HG03135 (cell line): Measurements from ENCODE around the gene ZNF529.
"Not testable (repeated sequence)": the region's sequence is repeated elsewhere in the genome, so short reads cannot be mapped to it uniquely, and the experiment has no call there.

Experiments
- ATAC-seq: cut with Tn5 transposase; IDR thresholded peaks from one replicate; pipeline ENCODE4 v1.9.1; 2021; ENCODE audit warnings: mild to moderate bottlenecking, moderate library complexity; ENCODE audit not compliant: unreplicated experiment

Gene ZNF529

DNA sequence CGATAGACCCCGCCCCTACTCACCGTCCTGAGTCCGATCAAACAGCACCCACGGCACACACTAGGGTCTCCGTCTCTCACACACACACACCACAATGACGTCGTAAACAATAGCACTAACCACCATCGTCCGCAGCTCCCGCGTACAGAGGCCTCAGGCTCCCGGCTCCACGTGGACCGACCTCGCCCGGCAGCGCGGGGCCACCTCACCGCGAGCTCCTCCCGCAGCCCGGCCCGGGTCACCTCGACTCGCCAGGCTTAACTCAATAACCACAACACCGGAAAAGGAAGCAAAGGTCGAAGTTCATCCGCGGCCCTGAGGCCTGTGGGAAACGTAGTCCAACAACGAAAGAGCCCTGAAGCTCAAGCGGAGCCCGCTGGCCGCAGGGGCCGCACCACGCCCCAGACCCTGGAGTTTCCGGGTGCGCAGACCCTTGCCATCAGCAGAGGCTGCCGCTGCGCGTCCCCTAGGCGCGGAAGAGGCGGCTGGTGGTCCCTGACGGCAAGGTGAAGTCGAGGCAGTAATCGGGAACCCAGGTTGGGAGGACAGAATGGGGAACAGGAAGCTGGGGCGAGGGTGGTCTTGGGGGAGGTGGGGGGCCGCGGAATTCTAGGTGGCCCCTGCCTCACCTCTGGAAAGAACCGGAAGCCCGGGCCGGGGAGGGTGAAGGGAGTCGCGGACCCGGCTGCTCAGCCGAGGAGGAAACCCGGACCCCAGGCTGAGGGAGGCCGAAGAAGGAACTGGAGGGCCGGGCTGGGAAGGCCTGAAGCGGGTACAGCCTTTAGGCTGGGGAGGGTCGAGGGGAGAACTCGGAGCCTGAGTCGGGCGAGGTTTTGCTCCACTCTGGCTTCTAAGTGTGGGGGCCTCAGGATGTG lies at the start of gene ZNF529:
ZNF529 (minus strand) TSS at position 273 of the 875 bp plus-strand sequence. CDS start 946 bp downstream, outside the sequence.
- ATAC-seq: peak; percentile 91

DNA sequence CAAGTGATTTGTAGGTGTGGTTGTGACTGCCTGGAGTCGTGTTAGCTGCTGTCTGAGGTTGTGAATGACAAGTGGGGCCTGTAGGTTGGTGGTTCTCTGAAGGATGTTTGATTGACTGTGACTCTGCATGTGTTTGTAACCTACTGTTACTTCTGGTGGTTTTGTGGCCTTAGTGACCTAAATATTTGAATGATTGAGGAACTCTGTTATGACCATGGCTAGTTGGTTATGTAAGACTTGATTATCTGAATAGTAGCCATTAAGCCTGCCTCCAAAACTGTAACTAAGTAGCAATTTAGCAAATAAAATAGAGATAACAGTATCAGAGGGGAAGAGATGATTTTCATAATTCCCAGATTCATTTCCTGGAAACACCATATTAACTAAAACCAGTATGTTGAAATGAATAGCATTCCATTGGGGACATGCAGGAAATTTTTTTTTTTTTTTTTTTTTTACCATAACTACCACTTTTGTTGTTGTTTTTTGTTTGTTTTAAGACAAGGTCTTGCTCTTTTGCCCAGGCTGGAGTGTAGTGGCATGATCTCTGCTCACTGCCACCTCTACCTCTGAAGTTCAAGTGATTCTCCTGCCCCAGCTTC lies 32.9 kb upstream of the ZNF529 start:
- peak; percentile 10 for ATAC-seq

DNA sequence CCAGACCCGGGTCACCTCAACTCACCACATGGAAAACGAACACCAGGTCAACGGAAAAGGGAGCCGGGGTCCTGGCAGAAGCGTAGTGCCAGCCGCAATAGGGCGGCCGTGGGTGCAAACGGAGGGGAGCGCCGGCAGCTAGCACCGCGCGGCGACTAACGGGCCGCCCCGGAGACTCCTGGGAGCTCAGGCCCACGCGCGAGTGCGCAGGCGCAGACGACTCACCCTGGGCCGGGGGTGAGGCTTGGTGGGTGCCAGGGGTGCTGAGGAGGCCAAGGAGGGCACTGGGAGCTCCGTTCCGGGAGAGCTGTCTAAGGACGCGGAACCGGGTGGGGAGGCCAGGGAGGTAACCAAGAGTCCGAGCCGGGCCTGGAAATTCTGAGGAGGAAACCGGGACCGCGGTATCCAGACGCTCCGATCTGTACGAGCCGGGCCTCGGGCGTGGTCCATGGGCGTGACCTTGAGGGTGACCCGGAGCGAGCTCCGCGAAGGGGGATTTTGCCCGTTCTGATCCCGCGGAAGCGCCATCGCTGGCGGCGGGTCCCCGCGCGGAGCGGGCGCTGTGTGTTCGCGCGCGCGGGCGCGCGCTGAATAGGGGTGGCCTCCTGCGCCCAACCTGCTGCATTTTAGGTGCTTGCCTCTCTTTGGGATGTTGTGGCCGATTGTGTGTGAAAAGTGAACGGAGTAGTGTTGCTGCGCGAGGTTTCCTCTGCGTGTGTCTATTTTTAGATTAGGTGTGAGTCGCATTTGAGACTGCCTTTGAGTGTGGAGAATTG lies 32.2 kb upstream of the ZNF529 start, which contains the start of gene ZNF382:
ZNF382 (plus strand) TSS at position 213 of the 776 bp plus-strand sequence. CDS start 4,602 bp downstream, outside the sequence.
- peak; percentile 62 for ATAC-seq

DNA sequence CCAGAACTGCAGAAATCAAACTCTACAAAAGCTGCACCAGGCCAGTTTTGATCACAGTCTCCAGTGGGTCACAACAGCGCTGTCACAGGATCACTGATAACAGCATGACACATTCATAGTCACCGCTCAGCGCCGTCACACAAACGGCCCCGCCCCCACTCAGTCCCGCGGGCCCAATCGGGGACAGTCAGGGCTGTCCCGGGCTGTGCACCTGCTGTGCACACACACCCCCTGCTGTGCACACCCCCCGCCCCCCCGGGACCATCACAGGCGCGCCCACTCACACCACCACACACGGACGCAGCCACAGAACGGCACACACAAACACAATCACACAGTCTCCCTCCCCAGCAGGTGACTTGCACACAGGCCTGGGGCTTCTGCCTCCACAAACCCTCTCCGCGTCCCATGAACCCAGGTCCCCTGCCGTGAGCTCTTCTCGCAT lies 31.6 kb upstream of the ZNF529 start:
- ATAC-seq: peak; percentile 68

GRCh38 chr19:36602681-36603080 lies 29.6 kb upstream of the ZNF529 start:
- ATAC-seq: not testable (repeated sequence)

DNA sequence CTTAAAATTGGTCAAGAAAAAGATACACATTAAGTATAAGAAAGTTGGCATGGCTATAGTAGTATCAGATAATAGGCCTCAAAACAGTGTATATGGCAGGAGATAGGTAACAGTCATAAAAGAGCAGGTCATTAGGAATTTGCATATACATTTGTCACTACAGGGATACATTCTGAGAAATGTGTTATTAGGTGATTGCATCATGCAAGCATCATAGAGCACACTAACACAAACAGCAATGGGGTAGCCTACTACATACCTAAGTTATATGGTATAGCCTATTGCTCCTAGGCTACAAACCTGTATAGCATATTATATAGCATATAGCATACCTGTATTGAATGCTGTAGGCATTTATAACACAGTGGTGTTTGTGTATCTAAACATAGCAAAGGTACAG lies 6.2 kb upstream of the ZNF529 start:
- no peak for ATAC-seq

GRCh38 chr19:36577271-36577996 lies 4.3 kb upstream of the ZNF529 start:
- no peak for ATAC-seq

GRCh38 chr19:36574741-36575140 lies 1.6 kb upstream of the ZNF529 start:
- ATAC-seq: no peak

DNA sequence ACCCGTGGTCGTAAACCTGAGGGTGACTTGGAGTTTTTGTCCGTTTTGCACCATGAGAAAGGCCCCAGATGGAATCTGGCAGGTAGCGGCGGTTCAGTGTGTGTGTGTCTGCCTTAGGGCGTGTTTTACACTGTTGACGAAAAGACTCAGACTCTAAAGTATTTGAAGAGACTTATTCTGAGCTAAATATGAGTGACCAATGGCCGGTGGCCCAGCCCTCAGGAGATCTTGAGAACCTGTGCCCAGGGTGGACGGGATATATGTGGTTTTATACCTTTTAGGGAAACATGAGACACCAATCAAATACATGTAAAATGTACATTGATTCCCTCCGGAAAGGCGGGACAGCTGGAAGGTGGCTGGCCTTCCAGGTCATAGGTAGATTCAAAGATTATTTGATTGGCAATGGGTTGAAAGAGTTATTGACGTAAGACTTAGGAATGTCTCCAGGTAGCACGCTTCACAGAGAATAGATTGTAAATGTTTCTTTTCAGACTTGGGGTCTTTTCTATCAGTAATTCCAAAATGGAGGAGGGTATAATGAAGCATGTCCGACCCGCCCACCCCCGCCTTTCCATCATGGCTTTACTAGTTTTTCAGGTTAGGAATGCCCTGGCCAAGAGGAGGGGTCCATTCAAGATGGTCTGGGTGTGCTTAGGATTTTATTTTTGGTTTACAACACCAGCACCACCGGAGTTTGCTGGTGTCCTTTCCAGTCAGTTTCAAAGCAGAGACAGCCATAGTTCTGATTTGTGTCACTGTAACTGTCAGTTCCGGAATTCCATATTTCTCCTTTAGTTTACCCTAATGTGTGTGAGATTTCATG lies 1.0 kb upstream of the ZNF529 start:
- peak; percentile 16 for ATAC-seq

DNA sequence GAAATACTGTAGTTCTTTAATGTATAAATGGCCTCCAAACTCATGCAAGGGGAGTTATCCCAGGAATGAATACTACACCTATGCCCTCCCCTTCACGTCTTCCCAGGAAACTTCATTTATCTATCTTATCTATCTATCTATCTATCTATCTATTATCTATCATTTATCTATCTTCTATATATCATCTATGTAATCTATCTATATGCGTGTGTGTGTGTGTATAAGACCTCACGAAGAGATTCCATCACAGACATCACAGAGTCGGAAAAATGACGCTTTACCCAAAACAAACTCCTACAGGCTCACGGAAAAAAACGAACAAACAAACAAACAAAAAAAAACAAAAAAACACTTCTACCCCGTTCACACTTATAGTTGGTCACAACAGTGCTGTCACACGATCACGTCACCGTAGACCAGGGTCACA lies 486 bp downstream of the ZNF529 start:
- no peak for ATAC-seq

DNA sequence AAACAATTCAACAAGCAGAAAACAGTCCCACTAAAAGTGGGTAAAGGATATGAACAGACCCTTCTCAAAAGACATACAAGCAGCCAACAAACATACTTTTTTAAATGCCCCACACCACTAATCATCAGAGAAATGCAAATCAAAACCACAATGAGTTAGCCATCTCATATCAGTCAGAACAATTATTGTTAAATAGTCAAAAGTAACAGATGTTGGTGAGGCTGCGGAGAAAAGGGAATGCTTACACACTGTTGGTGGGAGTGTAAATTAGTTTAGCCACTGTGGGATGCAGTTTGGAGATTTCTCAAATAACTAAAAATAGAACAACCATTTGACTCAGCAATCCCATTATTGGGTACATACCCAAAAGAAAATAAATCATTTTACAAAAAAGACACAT lies 8.7 kb downstream of the ZNF529 start:
- ATAC-seq: no peak

- no peak for ATAC-seq
These were observed 25.9 kb downstream of the ZNF529 start for GRCh38 chr19:36547001-36547732.

GRCh38 chr19:36528921-36529518 lies 44.1 kb downstream of the ZNF529 start:
- ATAC-seq: no peak

DNA sequence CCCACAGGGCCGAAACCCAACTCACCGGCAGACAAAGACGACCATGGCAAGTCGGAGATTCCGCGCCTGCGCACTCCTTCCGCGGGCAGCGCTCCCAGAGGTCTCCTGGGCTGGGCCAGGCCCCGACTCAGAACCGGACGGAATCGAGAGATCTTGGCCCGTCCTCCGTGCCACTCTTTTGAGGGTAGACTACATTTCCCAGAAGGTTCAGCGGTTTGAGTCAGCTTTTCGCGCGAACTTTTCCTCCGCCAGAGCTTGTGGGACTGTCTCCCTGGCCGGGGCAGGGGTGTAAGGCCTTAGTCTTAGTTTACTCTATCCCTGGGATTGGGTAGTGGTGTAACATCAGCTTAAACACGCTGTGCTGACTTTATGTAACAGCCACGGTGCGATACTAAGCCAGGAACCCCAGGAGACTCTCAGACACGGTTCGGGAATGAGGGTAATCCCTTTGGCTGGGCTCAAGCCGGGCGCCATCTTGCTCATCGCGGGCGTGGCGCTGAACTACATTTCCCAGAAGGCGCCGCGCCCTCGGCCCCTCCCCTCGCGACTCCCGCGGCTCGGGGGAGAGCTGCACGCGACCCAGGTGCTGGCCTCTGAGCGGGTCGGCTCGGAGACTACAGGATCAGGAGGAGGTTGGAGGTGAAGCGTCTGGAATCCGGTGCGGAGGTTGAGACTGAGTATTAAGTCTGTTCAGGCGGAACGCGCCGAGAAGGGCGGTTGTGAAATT lies 44.7 kb downstream of the ZNF529 start, which contains the start of gene ZNF260:
ZNF260 (minus strand) TSS at position 78 of the 727 bp plus-strand sequence. CDS start 13,033 bp downstream, outside the sequence.
- peak; percentile 87 for ATAC-seq

- no peak for ATAC-seq
These were observed 45.3 kb downstream of the ZNF529 start for GRCh38 chr19:36527873-36528193.

GRCh38 chr19:36527341-36527740 lies 45.8 kb downstream of the ZNF529 start:
- no peak for ATAC-seq

DNA sequence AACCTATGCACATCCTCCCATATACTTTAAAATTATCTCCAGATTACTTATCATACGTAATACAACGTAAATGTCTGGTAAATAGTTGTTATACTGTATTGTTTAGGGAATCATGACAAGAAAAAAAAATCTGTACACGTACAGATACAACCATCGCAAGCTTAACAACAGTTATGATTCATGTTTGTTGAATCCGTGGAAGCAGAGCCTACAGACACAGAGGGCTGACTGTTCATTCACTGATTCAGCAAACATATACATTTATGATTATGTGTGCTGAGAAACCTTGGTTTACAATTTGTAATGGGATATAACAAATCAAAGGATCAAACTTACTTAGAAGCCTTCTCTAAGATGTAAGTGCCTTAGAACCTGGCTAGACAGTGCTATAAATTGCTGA lies 46.5 kb downstream of the ZNF529 start:
- no peak for ATAC-seq

DNA sequence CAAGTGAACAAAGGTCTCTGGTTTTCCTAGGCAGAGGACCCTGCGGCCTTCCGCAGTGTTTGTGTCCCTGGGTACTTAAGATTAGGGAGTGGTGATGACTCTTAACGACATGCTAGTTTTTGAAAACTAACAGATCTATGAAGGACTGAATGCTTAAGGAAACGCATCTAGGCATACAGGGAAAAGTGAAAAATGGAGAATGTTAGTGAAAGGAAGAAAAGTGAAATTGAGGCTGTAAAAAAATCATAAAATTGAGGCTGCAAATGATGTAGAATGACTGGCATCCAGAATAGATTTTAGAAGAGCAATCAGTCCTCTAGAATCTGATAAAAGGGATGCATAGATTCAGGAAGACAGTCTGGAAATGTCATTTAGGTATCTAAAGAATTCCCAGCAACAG lies 48.5 kb downstream of the ZNF529 start:
- ATAC-seq: no peak
